ENCODE data around the gene ACTN4. TPM values are rescaled to one million over a fixed set of nuclear protein-coding genes. Genes with fewer than 3 reads are reported as not detected.
A peak's percentile ranks its signal among the peaks of the same experiment; 100 is the strongest.
"Not testable (repeated sequence)": the region's sequence is repeated elsewhere in the genome, so short reads cannot be mapped to it uniquely, and the experiment has no call there.

ACTN4 gene
- total RNA-seq, 2 experiments from 2014 or later, result 267 to 270 TPM

DNA sequence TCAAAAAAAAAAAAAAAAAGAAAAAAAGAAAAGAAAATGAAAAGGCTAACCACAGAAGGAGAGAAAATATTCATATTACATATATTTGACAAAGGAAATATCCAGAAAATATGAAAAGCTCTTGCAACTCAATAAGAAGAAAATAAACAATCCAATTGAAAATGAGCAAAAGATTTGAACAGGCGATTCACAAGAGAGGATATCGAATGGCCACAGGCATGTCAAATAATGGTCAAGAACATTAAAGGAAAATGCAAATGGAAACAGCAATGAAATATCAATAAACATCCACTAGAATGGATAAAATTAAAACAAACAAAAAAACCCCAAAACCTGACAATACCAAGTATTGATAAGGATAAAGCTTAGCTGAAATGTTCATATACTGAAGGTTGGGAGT lies 117.8 kb downstream of the ACTN4 start:
- CTCF ChIA-PET, result no interaction called here
- peaks cover 6% of the 10 kb centered on the region for H3K4me1 Mint-ChIP-seq (ENCODE audit: low read depth)
- no peaks in the 10 kb centered on the region for H3K36me3 Mint-ChIP-seq
- no peak overlapping the region for H3K27ac Mint-ChIP-seq
- intact Hi-C loops (cut with micrococcal nuclease), result loop anchor here (5.0 kb wide), 1 partner anchor 67 kb away; the partner anchor contains the start of gene ECH1
- no peaks in the 10 kb centered on the region for H3K9me3 Mint-ChIP-seq
- POLR2A ChIA-PET, result interaction anchor here (0.6 kb wide), 1 partner anchor 783 kb away, joined by 3 read pairs; no protein-coding TSS in a partner anchor
- DNase-seq, result no peak
- no peaks in the 10 kb centered on the region for H3K27me3 Mint-ChIP-seq
- H3K4me3 Mint-ChIP-seq, result no peak overlapping the region

DNA sequence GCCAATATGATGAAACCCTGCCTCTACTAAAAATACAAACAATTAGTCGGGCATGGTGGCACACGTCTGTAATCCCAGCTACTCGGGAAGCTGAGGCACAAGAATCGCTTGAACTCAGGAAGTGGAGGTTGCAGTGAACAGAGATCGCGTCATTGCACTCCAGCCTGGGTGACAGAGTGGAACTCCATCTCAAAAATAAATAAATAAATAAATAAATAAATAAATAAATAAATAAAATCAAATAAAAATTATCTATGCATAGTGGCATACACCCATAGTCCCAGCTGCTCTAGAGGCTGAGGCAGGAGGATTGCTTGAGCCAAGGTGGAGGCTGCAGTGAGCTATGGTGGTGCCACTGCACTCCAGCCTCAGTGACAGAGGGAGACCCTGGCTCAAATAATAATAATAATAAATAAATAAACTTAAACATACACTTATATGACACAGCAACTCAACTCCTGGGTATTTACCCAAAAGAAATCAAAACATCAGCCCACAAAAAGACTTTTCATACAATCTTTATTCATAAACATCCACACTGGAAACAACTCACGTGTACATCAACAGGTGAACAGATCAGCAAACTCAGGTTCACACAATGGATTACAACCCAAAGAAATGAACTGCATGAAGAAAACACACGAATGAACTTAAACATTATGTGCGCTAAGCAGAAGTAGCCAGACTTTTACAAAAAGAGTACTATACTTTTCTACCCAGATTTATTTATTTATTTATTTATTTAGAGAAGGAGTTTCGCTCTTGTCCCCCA lies 119.0 kb downstream of the ACTN4 start:
- peaks cover 6% of the 10 kb centered on the region for H3K4me1 Mint-ChIP-seq (ENCODE audit: low read depth)
- POLR2A ChIA-PET, result no interaction called here

DNA sequence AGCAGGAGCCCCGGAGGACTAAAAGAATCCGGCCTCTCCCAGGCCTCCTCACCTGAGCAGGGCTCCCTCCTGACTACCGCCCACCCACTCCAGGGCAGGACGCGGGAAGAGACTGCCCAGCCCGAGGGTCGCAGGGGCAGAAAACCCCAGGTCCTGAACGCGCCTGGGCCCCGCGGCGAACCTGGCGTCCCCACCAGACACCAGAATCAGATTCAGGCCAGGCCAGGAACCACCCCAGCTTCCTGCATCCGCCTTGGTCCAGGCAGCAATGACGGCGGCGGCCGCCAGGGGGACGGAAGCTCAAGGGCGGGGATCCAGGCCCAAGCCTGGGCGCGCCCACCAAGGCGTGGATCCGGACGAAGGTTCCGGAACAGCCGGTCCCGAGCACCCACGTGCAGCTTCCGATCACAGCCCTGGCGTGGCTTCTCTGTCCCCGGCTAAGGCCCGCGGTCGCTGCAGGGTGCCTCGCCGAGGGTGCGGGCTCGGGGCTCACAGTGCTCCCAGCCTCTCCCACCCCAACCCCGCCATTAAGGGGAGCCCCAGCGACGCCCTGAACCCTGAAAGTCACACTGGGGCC lies 122.3 kb downstream of the ACTN4 start:
- no peaks in the 10 kb centered on the region for H3K27me3 Mint-ChIP-seq
- no peaks in the 10 kb centered on the region for H3K9me3 Mint-ChIP-seq
- peak overlapping the region; percentile 60 for H3K4me3 Mint-ChIP-seq
- H3K4me1 Mint-ChIP-seq (ENCODE audit: low read depth), result peaks cover 6% of the 10 kb centered on the region
- peak overlapping the region; percentile 42 for H3K27ac Mint-ChIP-seq
- H3K36me3 Mint-ChIP-seq, result no peaks in the 10 kb centered on the region
- ChIA-PET POLR2A (interaction anchor here (0.6 to 1.1 kb wide), 6 partner anchors 62 to 216 kb away, joined by 3 to 6 read pairs (median 4); partner anchors contain the start of genes ECH1, EIF3K, MRPS12 and SARS2), CTCF (interaction anchor here (0.7 to 1.6 kb wide), 24 partner anchors 8 to 367 kb away, joined by 3 to 11 read pairs (median 4); partner anchors contain the start of genes ECH1, FAM98C, MRPS12 and NFKBIB)
- intact Hi-C loops (cut with micrococcal nuclease), result loop anchor here (5.0 kb wide), 1 partner anchor 63 kb away; the partner anchor contains the start of gene ECH1
- DNase-seq, result peak; percentile 93

More for the DNA sequence above, 119.0 kb downstream of the ACTN4 start:
- no peak overlapping the region for H3K4me3 Mint-ChIP-seq
- no peaks in the 10 kb centered on the region for H3K36me3 Mint-ChIP-seq
- DNase-seq, result no peak
- intact Hi-C loops (cut with micrococcal nuclease), result loop anchor here (5.0 kb wide), 1 partner anchor 66 kb away; the partner anchor contains the start of gene ECH1
- H3K27me3 Mint-ChIP-seq, result no peaks in the 10 kb centered on the region
- H3K9me3 Mint-ChIP-seq, result no peaks in the 10 kb centered on the region
- CTCF ChIA-PET, result no interaction called here
- no peak overlapping the region for H3K27ac Mint-ChIP-seq

DNA sequence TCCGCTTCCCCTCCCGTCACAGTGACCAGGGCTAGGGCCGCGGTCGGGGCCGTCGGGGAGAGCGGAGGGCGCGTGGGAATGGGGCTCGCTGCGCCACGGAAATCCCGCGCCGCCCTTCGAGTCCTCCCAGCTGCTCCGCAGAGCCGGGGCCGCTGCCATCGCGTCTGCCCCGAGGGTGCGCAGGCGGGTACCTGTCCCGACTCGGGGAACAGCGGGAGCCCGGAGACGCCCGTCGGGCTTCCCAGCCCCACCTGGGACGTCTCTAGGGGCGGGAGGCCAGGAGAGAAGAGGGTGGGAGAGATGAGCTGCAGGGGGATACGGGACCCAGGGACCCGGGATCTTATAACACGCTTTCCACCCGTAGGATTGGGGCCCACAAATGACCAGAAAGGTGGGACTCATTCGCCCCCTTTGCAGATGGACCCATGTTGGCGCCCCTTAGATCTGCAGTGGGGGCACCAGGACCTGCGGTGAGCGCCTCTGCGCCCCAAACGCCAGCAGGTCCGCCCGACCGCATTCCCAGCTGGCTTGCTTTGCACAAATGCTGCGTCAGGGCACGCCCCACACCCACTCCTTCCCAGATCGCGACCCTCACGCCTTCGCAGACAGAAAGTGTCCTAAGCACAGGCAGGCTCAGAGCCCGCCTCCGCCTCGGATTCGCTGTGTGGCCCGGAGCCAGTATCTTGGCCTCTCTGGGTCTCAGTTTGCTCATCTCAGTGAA lies 122.9 kb downstream of the ACTN4 start:
- H3K36me3 Mint-ChIP-seq; H3K4me1 Mint-ChIP-seq (ENCODE audit: low read depth); DNase-seq; H3K9me3 Mint-ChIP-seq; H3K27me3 Mint-ChIP-seq; intact Hi-C loops (cut with micrococcal nuclease); H3K27ac Mint-ChIP-seq; H3K4me3 Mint-ChIP-seq: not testable (repeated sequence)
- ChIA-PET POLR2A (interaction anchor here (1.1 kb wide), 1 partner anchor 79 kb away, joined by 6 read pairs; no protein-coding TSS in a partner anchor), CTCF (interaction anchor here (0.9 to 1.6 kb wide), 16 partner anchors 12 to 368 kb away, joined by 3 to 11 read pairs (median 6); partner anchors contain the start of genes ECH1, FAM98C, MRPS12 and NFKBIB)

DNA sequence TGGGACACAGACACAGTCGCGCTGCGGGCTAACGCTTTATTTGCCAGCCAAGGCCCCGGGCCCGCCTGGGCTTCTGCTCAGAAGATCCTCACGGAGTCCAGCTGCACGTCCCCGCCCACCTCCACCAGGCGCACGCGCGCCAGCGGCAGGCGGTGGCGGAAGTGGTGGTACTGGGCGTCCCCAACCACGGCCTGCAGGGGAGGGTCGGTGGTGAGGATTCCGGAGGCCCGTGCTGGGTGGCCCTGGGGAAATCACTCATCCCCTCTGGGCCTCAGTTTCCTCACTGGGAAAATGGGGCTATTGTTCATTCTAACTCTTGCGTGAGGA lies 123.5 kb downstream of the ACTN4 start:
- H3K27ac Mint-ChIP-seq; H3K27me3 Mint-ChIP-seq; DNase-seq; H3K4me3 Mint-ChIP-seq; intact Hi-C loops (cut with micrococcal nuclease); H3K4me1 Mint-ChIP-seq (ENCODE audit: low read depth); H3K36me3 Mint-ChIP-seq; H3K9me3 Mint-ChIP-seq; CTCF ChIA-PET; POLR2A ChIA-PET: not testable (repeated sequence)

DNA sequence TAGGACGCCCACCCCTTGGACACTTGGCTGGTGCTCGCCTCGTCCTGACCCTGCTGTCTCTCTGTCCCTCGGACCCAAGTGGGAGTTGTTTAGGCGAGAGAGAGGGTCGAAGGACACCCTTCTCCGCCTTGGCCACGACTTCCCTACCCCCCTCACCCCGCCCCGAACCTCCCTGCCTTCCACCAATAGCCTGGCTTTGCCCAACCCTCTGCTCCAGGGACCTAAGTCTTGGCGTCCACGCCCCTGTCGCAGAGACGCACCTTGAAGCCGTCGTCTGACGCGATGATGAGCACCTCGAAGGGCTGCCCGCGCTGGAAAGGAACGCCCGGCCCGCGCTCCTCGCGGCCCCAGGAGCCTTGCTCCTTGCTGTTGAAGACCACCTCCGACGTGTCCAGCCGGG lies 124.1 kb downstream of the ACTN4 start:
- H3K4me3 Mint-ChIP-seq; H3K4me1 Mint-ChIP-seq (ENCODE audit: low read depth); intact Hi-C loops (cut with micrococcal nuclease); H3K27ac Mint-ChIP-seq; CTCF ChIA-PET; POLR2A ChIA-PET; H3K36me3 Mint-ChIP-seq; DNase-seq; H3K9me3 Mint-ChIP-seq; H3K27me3 Mint-ChIP-seq: not testable (repeated sequence)

DNA sequence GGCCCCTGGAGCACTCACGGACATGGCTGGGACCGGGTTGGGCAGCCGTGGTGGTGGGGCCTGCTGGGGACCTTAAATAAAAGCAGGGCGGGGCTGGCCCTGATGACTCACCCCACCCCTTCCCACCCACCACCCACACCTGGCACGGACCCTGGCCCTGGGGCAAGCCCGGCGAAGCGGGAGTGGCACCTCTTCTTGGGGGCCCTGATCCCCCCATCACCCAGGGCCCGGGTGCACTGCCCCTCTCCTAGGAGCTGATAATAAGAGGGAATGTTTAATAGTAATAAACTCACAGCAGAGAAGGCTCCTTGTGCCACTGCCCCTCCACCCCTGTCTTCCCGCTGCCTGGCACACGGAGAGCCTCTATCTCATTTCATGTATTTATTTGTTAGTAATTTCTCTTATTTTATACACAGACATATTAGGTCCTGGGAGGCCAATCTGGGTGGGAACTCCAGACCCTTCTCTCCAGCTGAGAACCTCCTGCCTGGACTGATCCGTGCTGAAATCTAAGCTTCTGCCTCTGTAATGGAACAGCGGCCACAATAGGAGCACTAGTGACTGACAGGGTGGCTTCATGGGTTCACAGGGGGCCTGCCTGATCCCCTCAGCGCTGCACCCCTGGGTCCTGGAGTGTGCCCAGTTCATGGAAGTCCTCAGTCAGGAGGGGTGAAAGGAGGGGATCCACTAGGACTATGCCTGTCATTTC lies 126.2 kb downstream of the ACTN4 start, which contains the start of gene LGALS7:
LGALS7 (minus strand) TSS at position 49 of the 709 bp plus-strand sequence; CDS start at position 24, 25 bp downstream.
- no peaks in the 10 kb centered on the region for H3K36me3 Mint-ChIP-seq
- ChIA-PET CTCF (interaction anchor here (0.6 kb wide), 1 partner anchor 102 kb away, joined by 3 read pairs; no protein-coding TSS in a partner anchor), POLR2A (no interaction called here)
- DNase-seq, result no peak
- no peaks in the 10 kb centered on the region for H3K9me3 Mint-ChIP-seq
- peaks cover 6% of the 10 kb centered on the region for H3K4me1 Mint-ChIP-seq (ENCODE audit: low read depth)
- H3K4me3 Mint-ChIP-seq, result no peak within 1 kb of the TSS
- no peaks in the 10 kb centered on the region for H3K27me3 Mint-ChIP-seq
- intact Hi-C loops (cut with micrococcal nuclease), result no loop called here
- no peak within 1 kb of the TSS for H3K27ac Mint-ChIP-seq

DNA sequence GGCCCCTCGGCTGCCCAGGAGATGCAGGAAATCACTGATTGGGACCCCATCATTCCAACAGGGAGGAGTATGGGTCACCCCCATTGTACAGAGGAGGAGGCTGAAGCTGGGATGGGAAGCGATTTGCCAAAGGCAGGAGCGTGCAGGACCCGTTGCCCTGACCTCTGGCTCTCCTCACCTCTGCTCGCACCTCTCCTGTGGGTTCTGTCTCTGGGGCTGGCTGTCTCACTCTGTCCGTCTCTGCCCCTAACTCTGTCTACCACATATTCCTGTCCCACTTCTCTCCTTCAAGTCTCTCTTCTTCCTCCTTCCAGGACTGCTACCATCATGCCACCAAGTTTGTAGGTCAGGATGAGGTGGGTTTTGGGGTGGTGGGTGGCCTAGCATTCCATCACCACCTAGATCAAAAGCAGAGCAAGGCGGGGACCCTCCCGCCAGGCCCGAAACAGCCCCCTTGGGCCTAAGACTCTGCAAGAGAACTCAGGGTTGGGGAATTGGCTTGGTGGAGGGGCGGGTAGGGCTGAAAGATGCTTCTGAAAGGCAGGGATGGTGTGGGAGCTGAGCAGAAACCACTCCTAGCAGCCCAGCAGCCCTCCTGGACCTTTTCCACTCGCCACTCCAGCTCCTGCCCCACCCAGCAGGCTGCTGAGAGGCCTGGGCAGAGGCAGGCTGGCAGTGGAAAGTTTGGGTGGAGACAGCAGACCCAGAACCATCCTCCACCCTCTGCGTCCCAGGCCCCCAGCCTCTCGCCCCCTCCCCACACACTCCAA lies 126.9 kb downstream of the ACTN4 start:
- Mint-ChIP-seq H3K4me1 (ENCODE audit: low read depth) (peaks cover 3% of the 10 kb centered on the region), H3K36me3 (no peaks in the 10 kb centered on the region), H3K27ac (no peak overlapping the region), H3K9me3 (no peaks in the 10 kb centered on the region), H3K4me3 (no peak overlapping the region), H3K27me3 (no peaks in the 10 kb centered on the region)
- CTCF ChIA-PET, result interaction anchor here (0.6 kb wide), 1 partner anchor 101 kb away, joined by 3 read pairs; no protein-coding TSS in a partner anchor
- intact Hi-C loops (cut with micrococcal nuclease), result no loop called here
- DNase-seq, result no peak
- POLR2A ChIA-PET, result no interaction called here

DNA sequence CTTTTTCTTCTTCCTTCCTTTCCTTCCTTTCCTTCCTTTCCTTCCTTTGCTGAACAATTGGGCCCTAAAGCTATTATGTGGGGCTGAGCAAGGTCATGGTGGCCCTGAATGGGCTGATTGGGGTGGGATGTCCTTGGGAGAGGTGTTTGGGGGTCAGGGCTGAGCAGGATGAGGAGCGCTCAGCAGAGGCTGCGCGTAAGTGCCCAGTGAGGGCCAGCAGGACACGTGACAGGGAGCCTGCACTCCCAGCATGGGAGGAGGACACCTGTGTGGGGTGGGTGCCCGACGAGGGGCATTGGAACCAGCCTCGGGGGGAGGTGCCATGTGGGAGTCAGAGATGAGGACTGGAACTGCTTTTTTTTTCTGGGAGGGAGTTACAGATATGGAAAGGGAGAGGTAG lies 131.3 kb downstream of the ACTN4 start:
- H3K27me3 Mint-ChIP-seq, result no peaks in the 10 kb centered on the region
- no peak overlapping the region for H3K27ac Mint-ChIP-seq
- no peaks in the 10 kb centered on the region for H3K9me3 Mint-ChIP-seq
- no peaks in the 10 kb centered on the region for H3K36me3 Mint-ChIP-seq
- POLR2A ChIA-PET, result no interaction called here
- no peaks in the 10 kb centered on the region for H3K4me1 Mint-ChIP-seq (ENCODE audit: low read depth)
- H3K4me3 Mint-ChIP-seq, result no peak overlapping the region
- intact Hi-C loops (cut with micrococcal nuclease), result no loop called here
- no peak for DNase-seq
- CTCF ChIA-PET, result interaction anchor here (0.7 kb wide), 2 partner anchors 10 to 152 kb away, joined by 3 to 5 read pairs; partner anchors contain the start of genes MRPS12 and SARS2

DNA sequence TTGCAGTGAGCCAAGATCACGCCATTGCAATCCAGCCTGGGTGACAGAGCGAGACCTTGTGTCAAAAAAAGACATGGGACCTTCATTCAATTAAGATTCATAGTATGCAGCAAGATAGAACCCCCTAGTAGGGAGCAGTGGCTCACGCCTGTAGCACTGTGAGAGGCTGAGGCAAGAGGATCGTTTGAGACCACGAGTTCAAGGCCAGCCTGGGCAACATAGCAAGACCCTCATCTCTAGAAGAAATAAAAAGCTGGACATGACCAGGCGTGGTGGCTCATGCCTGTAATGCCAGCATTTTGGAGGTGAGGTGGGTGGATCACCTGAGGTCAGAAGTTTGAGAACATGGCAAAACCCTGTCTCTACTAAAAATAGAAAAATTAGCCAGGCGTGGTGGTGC lies 133.0 kb downstream of the ACTN4 start:
- H3K4me1 Mint-ChIP-seq (ENCODE audit: low read depth), result no peaks in the 10 kb centered on the region
- ChIA-PET CTCF (no interaction called here), POLR2A (no interaction called here)
- no peaks in the 10 kb centered on the region for H3K9me3 Mint-ChIP-seq
- no peak overlapping the region for H3K27ac Mint-ChIP-seq
- no peaks in the 10 kb centered on the region for H3K36me3 Mint-ChIP-seq
- intact Hi-C loops (cut with micrococcal nuclease), result no loop called here
- H3K4me3 Mint-ChIP-seq, result no peak overlapping the region
- no peak for DNase-seq
- no peaks in the 10 kb centered on the region for H3K27me3 Mint-ChIP-seq

DNA sequence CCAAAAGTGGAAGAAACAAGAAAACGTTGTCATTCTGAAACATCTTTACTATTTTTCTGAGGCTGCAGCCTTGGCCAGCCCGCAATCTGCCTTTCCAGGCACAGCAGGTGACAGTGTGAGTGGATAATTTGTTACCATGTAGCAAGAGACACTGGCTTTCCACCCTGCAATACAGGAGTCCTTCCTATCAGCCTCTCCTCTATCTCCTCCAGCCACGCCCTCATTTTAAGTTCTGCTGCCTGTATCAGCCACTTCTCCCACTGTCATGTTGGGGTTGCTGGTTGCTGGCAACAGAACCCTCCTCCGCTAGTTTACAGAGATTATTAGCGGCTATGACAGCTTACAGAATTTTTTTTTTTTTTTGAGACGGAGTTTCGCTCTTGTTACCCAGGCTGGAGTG lies 133.6 kb downstream of the ACTN4 start:
- CTCF ChIA-PET, result no interaction called here
- Mint-ChIP-seq H3K4me1 (ENCODE audit: low read depth) (no peaks in the 10 kb centered on the region), H3K9me3 (no peaks in the 10 kb centered on the region), H3K36me3 (no peaks in the 10 kb centered on the region), H3K27me3 (no peaks in the 10 kb centered on the region), H3K4me3 (no peak overlapping the region), H3K27ac (peak overlapping the region; percentile 49)
- POLR2A ChIA-PET, result no interaction called here
- no peak for DNase-seq
- intact Hi-C loops (cut with micrococcal nuclease), result no loop called here

All from activated CD4-positive, alpha-beta memory T cell treated with anti-CD3 and anti-CD28 coated beads for 36 hours (primary cell).